NCI-H1694 (cell line): ENCODE measurements around the gene ITGA11.
"Not testable (repeated sequence)": the region's sequence is repeated elsewhere in the genome, so short reads cannot be mapped to it uniquely, and the experiment has no call there.

Source experiments
- DNase-seq: peaks from one replicate; lab custom pipeline; 2025; lab: John Stamatoyannopoulos, UW

Gene ITGA11

GRCh38 chr15:68409736-68410370 lies 22.1 kb downstream of the ITGA11 start:
- DNase-seq = no peak

- DNase-seq = no peak
Observed at GRCh38 chr15:68408971-68409370, 23.0 kb downstream of the ITGA11 start.

GRCh38 chr15:68407886-68408881 lies 23.8 kb downstream of the ITGA11 start:
- no peak for DNase-seq

GRCh38 chr15:68407141-68407885 lies 24.6 kb downstream of the ITGA11 start:
- DNase-seq = no peak

- no peak for DNase-seq
Observed at GRCh38 chr15:68405378-68406250, 26.3 kb downstream of the ITGA11 start.

GRCh38 chr15:68404056-68404798 lies 27.7 kb downstream of the ITGA11 start:
- DNase-seq = no peak

GRCh38 chr15:68403161-68403941 lies 28.6 kb downstream of the ITGA11 start:
- DNase-seq = no peak

- no peak for DNase-seq
Observed at GRCh38 chr15:68402432-68403160, 29.4 kb downstream of the ITGA11 start.

- DNase-seq = no peak
Observed at GRCh38 chr15:68401496-68402431, 30.2 kb downstream of the ITGA11 start.

- DNase-seq = no peak
Observed at GRCh38 chr15:68400066-68400456, 31.9 kb downstream of the ITGA11 start.

GRCh38 chr15:68399096-68400065 lies 32.6 kb downstream of the ITGA11 start:
- no peak for DNase-seq

GRCh38 chr15:68397999-68398398 lies 34.0 kb downstream of the ITGA11 start:
- DNase-seq = not testable (repeated sequence)

GRCh38 chr15:68396068-68396467 lies 35.9 kb downstream of the ITGA11 start:
- no peak for DNase-seq

GRCh38 chr15:68391121-68391520 lies 40.8 kb downstream of the ITGA11 start:
- no peak for DNase-seq

GRCh38 chr15:68389936-68390817 lies 41.8 kb downstream of the ITGA11 start:
- no peak for DNase-seq
